ENCODE data around the gene SCN7A.

Gene SCN7A

GRCh38 chr2:166388481-166389070 is 105.5 kb downstream of the SCN7A start:
- H3K4me3 ChIP-seq (ENCODE audit: low read depth, low read length) = no peak overlapping the region
- no peak for DNase-seq (ENCODE audit: low read depth)
- TF ChIP-seq, protein P1, sequence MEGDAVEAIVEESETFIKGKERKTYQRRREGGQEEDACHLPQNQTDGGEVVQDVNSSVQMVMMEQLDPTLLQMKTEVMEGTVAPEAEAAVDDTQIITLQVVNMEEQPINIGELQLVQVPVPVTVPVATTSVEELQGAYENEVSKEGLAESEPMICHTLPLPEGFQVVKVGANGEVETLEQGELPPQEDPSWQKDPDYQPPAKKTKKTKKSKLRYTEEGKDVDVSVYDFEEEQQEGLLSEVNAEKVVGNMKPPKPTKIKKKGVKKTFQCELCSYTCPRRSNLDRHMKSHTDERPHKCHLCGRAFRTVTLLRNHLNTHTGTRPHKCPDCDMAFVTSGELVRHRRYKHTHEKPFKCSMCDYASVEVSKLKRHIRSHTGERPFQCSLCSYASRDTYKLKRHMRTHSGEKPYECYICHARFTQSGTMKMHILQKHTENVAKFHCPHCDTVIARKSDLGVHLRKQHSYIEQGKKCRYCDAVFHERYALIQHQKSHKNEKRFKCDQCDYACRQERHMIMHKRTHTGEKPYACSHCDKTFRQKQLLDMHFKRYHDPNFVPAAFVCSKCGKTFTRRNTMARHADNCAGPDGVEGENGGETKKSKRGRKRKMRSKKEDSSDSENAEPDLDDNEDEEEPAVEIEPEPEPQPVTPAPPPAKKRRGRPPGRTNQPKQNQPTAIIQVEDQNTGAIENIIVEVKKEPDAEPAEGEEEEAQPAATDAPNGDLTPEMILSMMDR (IDR thresholded peaks at IDR 0.05; ENCODE audit: low read depth, low read length, missing control alignments) = no peak

GRCh38 chr2:166385313-166385712 is 108.7 kb downstream of the SCN7A start:
- no peak overlapping the region for H3K4me3 ChIP-seq (ENCODE audit: low read depth, low read length)
- DNase-seq (ENCODE audit: low read depth) = no peak
- TF ChIP-seq, protein P1 (IDR thresholded peaks at IDR 0.05; ENCODE audit: low read depth, low read length, missing control alignments) = no peak

GRCh38 chr2:166384774-166385173 is 109.3 kb downstream of the SCN7A start:
- no peak for DNase-seq (ENCODE audit: low read depth)
- TF ChIP-seq, protein P1 (IDR thresholded peaks at IDR 0.05; ENCODE audit: low read depth, low read length, missing control alignments) = peak; percentile 24
- H3K4me3 ChIP-seq (ENCODE audit: low read depth, low read length) = no peak overlapping the region

DNA sequence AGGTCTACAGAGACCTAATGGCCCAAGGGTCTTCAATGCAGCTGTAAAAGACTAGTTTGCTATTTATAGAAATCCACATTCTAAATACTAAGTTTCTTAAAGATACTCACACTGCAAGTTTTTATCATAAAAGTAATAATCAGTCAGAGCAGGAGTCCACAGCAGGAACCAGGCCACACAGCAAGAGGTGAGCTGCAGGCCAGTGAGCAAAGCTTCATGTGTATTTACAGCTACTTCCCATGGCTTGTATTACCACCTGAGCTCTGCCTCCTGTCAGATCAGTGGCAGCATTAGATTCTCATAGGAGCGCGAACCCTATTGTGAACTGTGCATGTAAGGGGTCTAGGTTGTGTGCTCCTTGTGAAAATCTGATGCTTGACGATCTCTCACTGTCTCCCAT is 111.6 kb downstream of the SCN7A start:
- no peak overlapping the region for H3K4me3 ChIP-seq (ENCODE audit: low read depth, low read length)
- no peak for DNase-seq (ENCODE audit: low read depth)
- TF ChIP-seq, protein P1 (IDR thresholded peaks at IDR 0.05; ENCODE audit: low read depth, low read length, missing control alignments) = no peak

DNA sequence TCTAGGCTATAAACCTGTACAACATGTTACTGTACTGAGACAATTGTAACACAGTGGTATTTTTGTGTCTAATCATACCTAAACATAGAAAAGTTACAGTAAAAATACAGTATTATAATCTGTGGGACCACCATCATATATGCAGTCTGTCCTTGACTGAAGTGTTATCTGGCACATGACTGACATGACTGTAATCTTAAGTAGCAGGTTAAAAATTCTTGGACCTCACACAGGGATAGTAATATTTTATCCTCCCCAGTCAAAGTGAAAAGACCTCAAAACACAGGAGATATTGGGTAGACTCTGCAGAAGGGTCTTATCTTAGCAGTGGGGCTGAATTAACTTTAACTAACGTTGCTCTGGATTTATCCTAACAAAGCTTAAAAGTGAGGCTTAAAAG is 113.4 kb downstream of the SCN7A start:
- TF ChIP-seq, protein P1 (IDR thresholded peaks at IDR 0.05; ENCODE audit: low read depth, low read length, missing control alignments) = no peak
- no peak for DNase-seq (ENCODE audit: low read depth)

DNA sequence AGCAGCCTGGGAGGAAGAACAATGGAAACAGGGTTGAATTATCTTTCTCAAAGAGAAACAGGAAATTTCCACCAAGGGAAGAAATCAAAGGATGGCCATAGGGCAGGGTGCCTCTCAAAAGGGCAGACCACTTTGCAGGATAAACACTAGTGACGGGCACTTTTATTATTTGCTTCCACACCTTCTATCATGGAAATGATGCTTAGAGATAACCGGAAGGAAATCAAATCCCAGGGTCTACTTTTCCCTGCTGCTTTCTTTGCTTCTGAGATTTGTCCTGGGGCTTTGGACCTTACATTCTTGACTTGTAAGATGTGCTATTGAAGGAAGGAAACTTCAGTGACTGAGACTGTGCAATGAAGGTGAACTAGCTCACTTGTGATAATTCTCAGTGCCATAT is 117.2 kb downstream of the SCN7A start:
- no peak for DNase-seq (ENCODE audit: low read depth)
- TF ChIP-seq, protein P1 (IDR thresholded peaks at IDR 0.05; ENCODE audit: low read depth, low read length, missing control alignments) = no peak
- no peak overlapping the region for H3K4me3 ChIP-seq (ENCODE audit: low read depth, low read length)

More for the DNA sequence above, 113.4 kb downstream of the SCN7A start:
- H3K4me3 ChIP-seq (ENCODE audit: low read depth, low read length) = no peak overlapping the region

GRCh38 chr2:166376488-166376828 is 117.6 kb downstream of the SCN7A start:
- no peak overlapping the region for H3K4me3 ChIP-seq (ENCODE audit: low read depth, low read length)
- TF ChIP-seq, protein P1 (IDR thresholded peaks at IDR 0.05; ENCODE audit: low read depth, low read length, missing control alignments) = no peak
- no peak for DNase-seq (ENCODE audit: low read depth)
